HFFc6 (cell line): ENCODE data around the gene STAT4. TPM values are rescaled to one million over a fixed set of nuclear protein-coding genes. Genes with fewer than 3 reads are reported as not detected.

Source experiments
- DNase-seq: peaks from one replicate; pipeline ENCODE4 v3.0.0-alpha.2; 2018
- H3K27ac Mint-ChIP-seq: 2 replicates; pipeline ENCODE4 v1.8.0; 2020; ENCODE audit warnings: mild to moderate bottlenecking, mixed read lengths
- H3K27me3 Mint-ChIP-seq: 2 replicates; pipeline ENCODE4 v1.8.0; 2021; ENCODE audit warnings: mild to moderate bottlenecking, moderate library complexity, mixed read lengths; ENCODE audit not compliant: insufficient read depth
- H3K36me3 Mint-ChIP-seq: 2 replicates; pipeline ENCODE4 v1.8.0; 2021; ENCODE audit warnings: low read depth, mixed read lengths
- H3K4me1 Mint-ChIP-seq: 2 replicates; pipeline ENCODE4 v1.8.0; 2020; ENCODE audit warnings: low read depth, mixed read lengths
- H3K4me3 Mint-ChIP-seq: 2 replicates; pipeline ENCODE4 v1.8.0; 2020; ENCODE audit warnings: mild to moderate bottlenecking, moderate library complexity, mixed read lengths
- H3K9me3 Mint-ChIP-seq: 2 replicates; pipeline ENCODE4 v1.8.0; 2020; ENCODE audit warnings: mild to moderate bottlenecking, mixed read lengths
- total RNA-seq, 6 experiments: library from RNA; stranded (reverse); fragmentation: NEBNext Ultra II Directional; extraction: Animal tissue kit (Norgen Biotek cat#: 25700); gene quantifications; 2 replicates in 1 of 6; 3 replicates in 5 of 6; pipeline ENCODE4 v1.2.3, GENCODE V29; 2021
- TF ChIP-seq, protein P1 (sequence below): fragments of 200-600 bp; sonication (generic); IDR thresholded peaks from 2 replicates; pipeline ENCODE4 v1.5.0; 2021; ENCODE audit warnings: antibody characterized with exemption, mild to moderate bottlenecking

STAT4 gene
- total RNA-seq, 6 experiments from 2014 or later, result 0.31 to 1.1 (median 0.47) TPM

GRCh38 chr2:191020742-191021381 lies 129.9 kb downstream of the STAT4 start:
- peaks cover 14% of the 10 kb centered on the region for H3K4me1 Mint-ChIP-seq
- DNase-seq, result peak; percentile 80
- no peaks in the 10 kb centered on the region for H3K27me3 Mint-ChIP-seq
- H3K36me3 Mint-ChIP-seq, result no peaks in the 10 kb centered on the region
- TF ChIP-seq, protein P1, sequence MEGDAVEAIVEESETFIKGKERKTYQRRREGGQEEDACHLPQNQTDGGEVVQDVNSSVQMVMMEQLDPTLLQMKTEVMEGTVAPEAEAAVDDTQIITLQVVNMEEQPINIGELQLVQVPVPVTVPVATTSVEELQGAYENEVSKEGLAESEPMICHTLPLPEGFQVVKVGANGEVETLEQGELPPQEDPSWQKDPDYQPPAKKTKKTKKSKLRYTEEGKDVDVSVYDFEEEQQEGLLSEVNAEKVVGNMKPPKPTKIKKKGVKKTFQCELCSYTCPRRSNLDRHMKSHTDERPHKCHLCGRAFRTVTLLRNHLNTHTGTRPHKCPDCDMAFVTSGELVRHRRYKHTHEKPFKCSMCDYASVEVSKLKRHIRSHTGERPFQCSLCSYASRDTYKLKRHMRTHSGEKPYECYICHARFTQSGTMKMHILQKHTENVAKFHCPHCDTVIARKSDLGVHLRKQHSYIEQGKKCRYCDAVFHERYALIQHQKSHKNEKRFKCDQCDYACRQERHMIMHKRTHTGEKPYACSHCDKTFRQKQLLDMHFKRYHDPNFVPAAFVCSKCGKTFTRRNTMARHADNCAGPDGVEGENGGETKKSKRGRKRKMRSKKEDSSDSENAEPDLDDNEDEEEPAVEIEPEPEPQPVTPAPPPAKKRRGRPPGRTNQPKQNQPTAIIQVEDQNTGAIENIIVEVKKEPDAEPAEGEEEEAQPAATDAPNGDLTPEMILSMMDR, result no peak
- H3K4me3 Mint-ChIP-seq, result no peak overlapping the region
- H3K27ac Mint-ChIP-seq, result no peak overlapping the region
- no peaks in the 10 kb centered on the region for H3K9me3 Mint-ChIP-seq

GRCh38 chr2:191020221-191020741 lies 130.5 kb downstream of the STAT4 start:
- no peaks in the 10 kb centered on the region for H3K27me3 Mint-ChIP-seq
- H3K27ac Mint-ChIP-seq, result no peak overlapping the region
- no peaks in the 10 kb centered on the region for H3K36me3 Mint-ChIP-seq
- DNase-seq, result peak; percentile 94
- H3K4me1 Mint-ChIP-seq, result peaks cover 12% of the 10 kb centered on the region; the same call in 1 of the 2 replicates
- no peaks in the 10 kb centered on the region for H3K9me3 Mint-ChIP-seq
- TF ChIP-seq, protein P1, result no peak
- no peak overlapping the region for H3K4me3 Mint-ChIP-seq

DNA sequence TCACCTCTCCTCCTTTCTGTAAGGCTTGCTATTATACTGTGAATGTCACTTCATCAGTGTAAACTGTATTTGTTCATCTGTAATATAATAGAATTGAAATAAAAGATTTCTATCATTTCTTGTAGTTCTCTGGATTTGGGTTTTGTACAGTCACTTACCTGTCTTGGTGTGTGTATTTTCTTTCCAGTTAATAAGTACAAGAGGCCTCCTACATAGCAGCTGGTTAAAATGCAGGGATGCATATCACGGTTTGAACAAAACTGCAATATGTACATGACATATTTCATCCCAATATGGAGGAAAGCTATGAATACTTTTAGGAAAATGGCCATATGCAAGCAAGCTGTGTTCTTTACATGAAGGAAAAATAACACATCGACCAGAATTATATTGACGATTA lies 131.4 kb downstream of the STAT4 start:
- H3K4me3 Mint-ChIP-seq, result no peak overlapping the region
- H3K36me3 Mint-ChIP-seq, result no peaks in the 10 kb centered on the region
- H3K27me3 Mint-ChIP-seq, result no peaks in the 10 kb centered on the region
- TF ChIP-seq, protein P1, result no peak
- no peaks in the 10 kb centered on the region for H3K9me3 Mint-ChIP-seq
- H3K4me1 Mint-ChIP-seq, result peaks cover 12% of the 10 kb centered on the region; the same call in 1 of the 2 replicates
- H3K27ac Mint-ChIP-seq, result no peak overlapping the region
- no peak for DNase-seq

DNA sequence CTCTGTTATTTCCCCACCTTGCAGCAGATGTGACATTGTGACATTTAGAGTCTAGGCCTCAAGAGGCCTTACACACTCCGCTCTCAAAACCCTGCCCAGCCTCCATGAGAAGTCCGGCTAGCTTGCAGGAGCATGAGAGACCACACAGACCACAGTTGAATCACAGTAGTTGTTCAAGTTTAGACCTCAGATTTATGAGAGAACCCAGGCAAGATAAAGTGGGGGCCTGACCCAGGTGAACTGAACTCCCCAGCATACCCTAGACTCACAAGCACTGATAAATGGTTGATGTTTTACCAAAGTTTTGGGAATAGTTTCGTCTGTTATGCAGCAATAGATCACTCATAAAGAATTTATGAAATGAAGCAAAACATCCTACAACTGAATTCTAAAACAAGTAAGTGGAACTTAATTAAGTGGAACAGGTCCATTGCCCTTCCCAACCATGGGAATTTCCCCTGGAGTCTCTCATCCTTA lies 132.1 kb downstream of the STAT4 start:
- no peak for DNase-seq
- Mint-ChIP-seq H3K9me3 (no peaks in the 10 kb centered on the region), H3K4me3 (no peak overlapping the region), H3K27ac (no peak overlapping the region; the same call in 1 of the 2 replicates), H3K4me1 (peaks cover 12% of the 10 kb centered on the region; the same call in 1 of the 2 replicates), H3K36me3 (no peaks in the 10 kb centered on the region), H3K27me3 (no peaks in the 10 kb centered on the region)
- TF ChIP-seq, protein P1, result no peak

- Mint-ChIP-seq H3K27me3 (no peaks in the 10 kb centered on the region), H3K4me1 (peaks cover 12% of the 10 kb centered on the region; the same call in 1 of the 2 replicates), H3K9me3 (no peaks in the 10 kb centered on the region), H3K36me3 (no peaks in the 10 kb centered on the region), H3K4me3 (no peak overlapping the region), H3K27ac (no peak overlapping the region)
- no peak for DNase-seq
- TF ChIP-seq, protein P1, result no peak
Measured at GRCh38 chr2:191018048-191018447, 132.7 kb downstream of the STAT4 start.
